ENCODE data around the gene TEAD1.

DNA sequence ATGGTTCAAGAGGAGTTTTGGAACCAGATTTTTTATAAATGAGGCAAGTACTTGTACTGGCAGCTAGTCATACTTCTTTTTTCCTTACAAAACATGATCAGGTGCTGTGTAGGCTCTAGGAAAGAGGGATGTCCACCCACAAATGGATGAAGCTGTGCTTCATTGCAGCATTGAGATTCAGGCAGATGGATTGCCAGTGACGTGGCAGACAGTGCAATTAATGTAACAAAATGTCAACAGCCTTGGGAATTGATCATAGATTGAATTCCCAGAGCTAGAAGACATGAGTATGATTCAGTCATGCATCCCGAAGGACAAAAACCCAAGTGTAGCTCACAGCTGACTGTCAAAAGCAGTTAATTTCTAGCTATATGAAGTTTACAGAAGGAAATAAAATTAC is 235.7 kb downstream of the TEAD1 start:
- TF ChIP-seq, protein P1, sequence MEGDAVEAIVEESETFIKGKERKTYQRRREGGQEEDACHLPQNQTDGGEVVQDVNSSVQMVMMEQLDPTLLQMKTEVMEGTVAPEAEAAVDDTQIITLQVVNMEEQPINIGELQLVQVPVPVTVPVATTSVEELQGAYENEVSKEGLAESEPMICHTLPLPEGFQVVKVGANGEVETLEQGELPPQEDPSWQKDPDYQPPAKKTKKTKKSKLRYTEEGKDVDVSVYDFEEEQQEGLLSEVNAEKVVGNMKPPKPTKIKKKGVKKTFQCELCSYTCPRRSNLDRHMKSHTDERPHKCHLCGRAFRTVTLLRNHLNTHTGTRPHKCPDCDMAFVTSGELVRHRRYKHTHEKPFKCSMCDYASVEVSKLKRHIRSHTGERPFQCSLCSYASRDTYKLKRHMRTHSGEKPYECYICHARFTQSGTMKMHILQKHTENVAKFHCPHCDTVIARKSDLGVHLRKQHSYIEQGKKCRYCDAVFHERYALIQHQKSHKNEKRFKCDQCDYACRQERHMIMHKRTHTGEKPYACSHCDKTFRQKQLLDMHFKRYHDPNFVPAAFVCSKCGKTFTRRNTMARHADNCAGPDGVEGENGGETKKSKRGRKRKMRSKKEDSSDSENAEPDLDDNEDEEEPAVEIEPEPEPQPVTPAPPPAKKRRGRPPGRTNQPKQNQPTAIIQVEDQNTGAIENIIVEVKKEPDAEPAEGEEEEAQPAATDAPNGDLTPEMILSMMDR (IDR thresholded peaks at IDR 0.05) = no peak
- TF ChIP-seq POLR2A (IDR thresholded peaks at IDR 0.05) = no peak

Data from gastroesophageal sphincter (tissue), 3 donors.